ENCODE results near the gene SNX21.
A peak's percentile ranks its signal among the peaks of the same experiment; 100 is the strongest.
"Not testable (repeated sequence)": the region's sequence is repeated elsewhere in the genome, so short reads cannot be mapped to it uniquely, and the experiment has no call there.

The SNX21 gene, protein sequence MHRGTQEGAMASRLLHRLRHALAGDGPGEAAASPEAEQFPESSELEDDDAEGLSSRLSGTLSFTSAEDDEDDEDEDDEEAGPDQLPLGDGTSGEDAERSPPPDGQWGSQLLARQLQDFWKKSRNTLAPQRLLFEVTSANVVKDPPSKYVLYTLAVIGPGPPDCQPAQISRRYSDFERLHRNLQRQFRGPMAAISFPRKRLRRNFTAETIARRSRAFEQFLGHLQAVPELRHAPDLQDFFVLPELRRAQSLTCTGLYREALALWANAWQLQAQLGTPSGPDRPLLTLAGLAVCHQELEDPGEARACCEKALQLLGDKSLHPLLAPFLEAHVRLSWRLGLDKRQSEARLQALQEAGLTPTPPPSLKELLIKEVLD

GRCh38 chr20:45833030-45833882 is at the start of gene SNX21:
Gene SNX21 (plus strand): TSS chr20:45833799. CDS start chr20:45833920, 121 bp downstream.
- peak; percentile 93 for DNase-seq

GRCh38 chr20:45788351-45788750 is 45.2 kb upstream of the SNX21 start:
- DNase-seq: no peak

- DNase-seq: no peak
Measured at GRCh38 chr20:45792317-45793118, 41.1 kb upstream of the SNX21 start.

- no peak for DNase-seq
Measured at GRCh38 chr20:45796337-45797065, 37.1 kb upstream of the SNX21 start.

DNA sequence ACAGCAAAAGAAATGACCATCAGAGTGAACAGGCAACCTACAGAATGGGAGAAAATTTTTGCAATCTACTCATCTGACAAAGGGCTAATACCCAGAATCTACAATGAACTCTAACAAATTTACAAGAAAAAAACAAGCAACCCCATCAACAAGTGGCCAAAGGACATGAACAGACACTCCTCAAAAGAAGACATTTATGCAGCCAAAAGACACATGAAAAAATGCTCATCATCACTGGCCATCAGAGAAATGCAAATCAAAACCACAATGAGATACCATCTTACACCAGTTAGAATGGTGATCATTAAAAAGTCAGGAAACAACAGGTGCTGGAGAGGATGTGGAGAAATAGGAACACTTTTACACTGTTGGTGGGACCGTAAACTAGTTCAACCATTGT is 36.1 kb upstream of the SNX21 start:
- not testable (repeated sequence) for DNase-seq

DNA sequence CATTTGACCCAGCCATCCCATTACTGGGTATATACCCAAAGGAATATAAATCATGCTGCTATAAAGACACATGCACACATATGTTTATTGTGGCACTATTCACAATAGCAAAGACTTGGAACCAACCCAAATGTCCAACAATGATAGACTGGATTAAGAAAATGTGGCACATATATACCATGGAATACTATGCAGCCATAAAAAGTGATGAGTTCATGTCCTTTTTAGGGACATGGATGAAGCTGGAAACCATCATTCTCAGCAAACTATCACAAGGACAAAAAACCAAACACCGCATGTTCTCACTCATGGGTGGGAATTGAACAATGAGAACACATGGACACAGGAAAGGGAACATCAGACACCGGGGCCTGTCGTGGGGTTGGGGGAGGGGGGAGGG is 35.6 kb upstream of the SNX21 start:
- not testable (repeated sequence) for DNase-seq

GRCh38 chr20:45798935-45799642 is 34.5 kb upstream of the SNX21 start:
- DNase-seq: peak; percentile 30

DNA sequence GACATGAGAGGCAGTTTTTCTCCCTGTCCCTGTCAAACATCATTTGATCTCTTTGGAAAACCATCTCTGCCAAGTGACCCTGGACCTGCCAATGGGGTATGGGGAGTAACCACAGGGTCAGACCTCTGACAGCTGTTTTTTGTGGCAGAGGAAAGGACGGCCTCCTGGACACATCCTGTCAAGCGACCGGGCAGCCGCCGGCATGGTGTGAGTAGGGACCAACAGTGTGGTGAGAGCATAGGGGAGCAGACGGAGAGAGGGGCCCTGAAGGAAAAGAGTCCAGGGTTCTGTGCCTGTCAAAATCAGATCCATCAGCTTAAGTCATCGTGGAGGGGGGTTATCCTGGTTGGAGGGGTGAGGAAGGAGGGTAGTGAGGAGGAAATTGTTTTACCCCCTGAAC is 31.7 kb upstream of the SNX21 start:
- no peak for DNase-seq

- no peak for DNase-seq
Measured at GRCh38 chr20:45810191-45810970, 23.2 kb upstream of the SNX21 start.

GRCh38 chr20:45812157-45813005 is 21.2 kb upstream of the SNX21 start, which contains the start of gene UBE2C:
Gene UBE2C (plus strand): TSS chr20:45812644. CDS start chr20:45812696, 52 bp downstream.
- DNase-seq: peak; percentile 99

- DNase-seq: no peak
Measured at GRCh38 chr20:45813006-45813340, 20.6 kb upstream of the SNX21 start.

- DNase-seq: no peak
Measured at GRCh38 chr20:45813489-45813888, 20.1 kb upstream of the SNX21 start.

DNA sequence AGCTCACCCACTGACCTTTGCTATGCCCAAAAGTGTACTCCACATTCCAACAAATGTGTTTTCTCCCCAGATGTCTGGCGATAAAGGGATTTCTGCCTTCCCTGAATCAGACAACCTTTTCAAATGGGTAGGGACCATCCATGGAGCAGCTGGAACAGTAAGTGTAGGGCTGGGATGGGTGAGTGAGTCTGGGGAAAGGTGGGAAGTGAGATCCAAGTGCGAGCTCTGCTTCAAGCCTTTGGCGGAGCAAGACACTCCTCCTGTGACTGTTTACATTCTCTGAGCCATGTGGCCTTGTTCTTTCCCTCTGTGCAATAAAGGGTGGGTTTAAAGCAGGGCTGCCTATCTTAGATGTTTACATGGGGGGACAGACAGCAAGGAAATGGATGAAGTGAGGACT is 19.3 kb upstream of the SNX21 start:
- no peak for DNase-seq

GRCh38 chr20:45816951-45817350 is 16.6 kb upstream of the SNX21 start:
- no peak for DNase-seq

GRCh38 chr20:45817376-45818194 is 16.0 kb upstream of the SNX21 start:
- peak; percentile 63 for DNase-seq

DNA sequence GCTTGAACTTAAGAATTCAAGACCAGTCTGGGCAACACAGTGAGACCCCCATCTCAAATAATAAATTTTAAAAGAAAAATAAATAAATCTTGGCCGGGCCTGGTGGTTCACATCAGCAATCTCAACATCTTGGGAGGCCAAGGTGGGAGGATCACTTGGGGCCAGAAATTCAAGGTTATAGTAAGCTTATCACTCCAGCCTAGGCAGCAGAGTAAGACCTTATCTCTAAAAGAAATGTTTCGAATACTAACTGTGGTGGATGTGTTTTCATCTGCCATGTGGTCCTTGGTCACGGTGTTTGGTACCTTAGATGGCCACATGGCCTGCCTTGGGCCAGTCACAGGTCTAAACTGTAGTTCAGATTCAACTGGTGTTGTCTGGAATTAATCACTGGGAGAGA is 15.4 kb upstream of the SNX21 start:
- DNase-seq: no peak

GRCh38 chr20:45819466-45819865 is 14.1 kb upstream of the SNX21 start:
- DNase-seq: no peak

DNA sequence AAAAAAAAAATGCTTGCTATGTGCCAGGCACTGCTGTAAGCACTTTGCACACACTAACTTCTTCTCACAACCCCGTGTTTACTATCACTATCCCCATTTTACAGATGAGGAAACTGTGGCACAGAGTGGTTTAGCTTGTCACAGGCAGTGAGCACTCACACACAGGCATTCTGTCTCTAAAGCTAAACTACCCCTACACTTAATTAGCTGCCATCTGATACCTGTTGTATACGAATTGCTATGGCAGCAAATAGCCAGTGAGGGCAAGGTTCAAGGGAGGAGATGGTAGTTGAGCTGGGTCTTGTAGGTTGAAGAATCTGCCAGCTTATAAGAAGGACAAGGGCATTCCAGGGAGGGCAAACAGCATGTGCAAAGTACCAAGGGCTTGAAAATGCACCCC is 11.7 kb upstream of the SNX21 start:
- DNase-seq: no peak

DNA sequence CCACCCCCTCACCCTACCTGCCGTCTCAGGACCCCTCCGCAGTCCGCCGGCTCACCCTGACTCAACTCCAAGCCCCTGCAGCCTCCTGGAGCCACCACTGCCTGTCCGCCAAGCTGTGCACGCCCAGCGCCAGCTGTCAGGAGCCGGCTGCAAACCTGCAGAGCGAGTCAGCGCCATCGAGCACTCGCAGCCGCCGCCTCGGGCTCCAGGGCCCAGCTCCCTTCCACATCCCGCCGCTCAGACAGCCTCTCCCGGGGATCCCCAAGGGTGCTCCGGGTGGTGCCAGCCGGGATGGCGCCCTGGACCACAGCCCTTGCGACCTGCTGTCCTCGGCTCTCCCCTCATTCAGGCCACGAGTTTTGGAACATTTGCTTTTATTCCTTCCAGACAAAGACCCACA is 10.7 kb upstream of the SNX21 start:
- peak; percentile 41 for DNase-seq
